SK-N-SH (cell line): ENCODE results near the gene CUL9. TPM values are rescaled to one million over a fixed set of nuclear protein-coding genes. Genes with fewer than 3 reads are reported as not detected.

Experiments
- CTCF ChIA-PET: fragments of 300-600, 350-600 bp; formaldehyde crosslinking; extraction: SDS; loops from one replicate; lab custom pipeline; 2021; lab: Yijun Ruan, JAX
- POLR2A ChIA-PET: fragments of 350-600 bp; sonication (Branson Sonifier 250); formaldehyde crosslinking; extraction: SDS; loops from one replicate; lab custom pipeline; 2020; ENCODE audit warnings: antibody characterized with exemption, inconsistent platforms; lab: Yijun Ruan, JAX
- DNase-seq: peaks from one replicate; pipeline ENCODE4 v3.0.0; 2012
- H2AFZ ChIP-seq: fragments of 200-600 bp; sonication (generic); 2 replicates; pipeline ENCODE4 v1.8.1; 2016; ENCODE audit warnings: antibody characterized with exemption, mild to moderate bottlenecking, low read depth
- H3F3A ChIP-seq: fragments of 200-600 bp; sonication (generic); replicated peaks from 2 replicates; pipeline ENCODE3; 2016; ENCODE audit warnings: antibody characterized with exemption, mild to moderate bottlenecking; ENCODE audit not compliant: insufficient read depth
- H3K27ac ChIP-seq, 2 experiments: fragments of 200-500 bp in 1 of 2; fragments of 200-600 bp in 1 of 2; sonication (Bioruptor generic) in 1 of 2; sonication (generic), shearing (Covaris generic) in 1 of 2; 2 replicates each; pipeline versions ENCODE4 v1.5.1 to v1.6.1; 2014 to 2016; ENCODE audit warnings: low read depth in 2 of 2, inconsistent platforms in 1 of 2, low read length in 1 of 2, mild to moderate bottlenecking in 1 of 2, mixed read lengths in 1 of 2
- H3K27me3 ChIP-seq: fragments of 200-600 bp; sonication (generic), shearing (Covaris generic); 2 replicates; pipeline ENCODE4 v1.6.1; 2016; ENCODE audit warnings: mixed run types; ENCODE audit not compliant: insufficient read depth
- H3K36me3 ChIP-seq, 2 experiments: fragments of 200-500 bp in 1 of 2; fragments of 200-600 bp in 1 of 2; sonication (Bioruptor generic) in 1 of 2; sonication (generic) in 1 of 2; replicated peaks in 1 of 2; 2 replicates each; pipeline versions ENCODE3 to v1.5.1; 2014 to 2016; ENCODE audit warnings: low read length in 1 of 2, mild to moderate bottlenecking in 1 of 2; ENCODE audit not compliant: insufficient read depth in 2 of 2, control insufficient read depth in 1 of 2
- H3K4me1 ChIP-seq, 2 experiments: fragments of 200-500 bp in 1 of 2; fragments of 200-600 bp in 1 of 2; sonication (Bioruptor generic) in 1 of 2; sonication (generic), shearing (Covaris generic) in 1 of 2; 2 replicates each; pipeline versions ENCODE4 v1.5.1 to v1.6.1; 2014 to 2016; ENCODE audit warnings: low read depth in 1 of 2, low read length in 1 of 2, mixed run types in 1 of 2; ENCODE audit not compliant: insufficient read depth in 2 of 2, control insufficient read depth in 1 of 2
- H3K4me2 ChIP-seq: fragments of 200-600 bp; sonication (generic), shearing (Covaris generic); 2 replicates; pipeline ENCODE4 v1.6.1; 2017; ENCODE audit warnings: mixed run types
- H3K4me3 ChIP-seq, 2 experiments: fragments of 200-500 bp in 1 of 2; fragments of 200-600 bp in 1 of 2; sonication (Bioruptor generic) in 1 of 2; sonication (generic), shearing (Covaris generic) in 1 of 2; 2 replicates each; pipeline versions ENCODE4 v1.5.1 to v1.8.1; 2014 to 2016; ENCODE audit warnings: low read depth in 2 of 2, inconsistent platforms in 1 of 2, low read length in 1 of 2, mild to moderate bottlenecking in 1 of 2, mixed read lengths in 1 of 2, moderate library complexity in 1 of 2
- H3K79me2 ChIP-seq: fragments of 200-600 bp; sonication (generic); 2 replicates; pipeline ENCODE4 v1.8.1; 2017; ENCODE audit warnings: mild to moderate bottlenecking; ENCODE audit not compliant: insufficient read depth
- H3K9ac ChIP-seq: fragments of 200-600 bp; sonication (generic); 2 replicates; pipeline ENCODE4 v1.6.1; 2017; ENCODE audit warnings: mixed run types
- H3K9me2 ChIP-seq: fragments of 200-600 bp; sonication (generic); 2 replicates; pipeline ENCODE4 v1.6.1; 2017; ENCODE audit warnings: mixed run types
- H3K9me3 ChIP-seq: fragments of 200-600 bp; sonication (generic); 2 replicates; pipeline ENCODE4 v1.6.1; 2017; ENCODE audit warnings: mixed run types, mild to moderate bottlenecking, moderate library complexity
- H4K20me1 ChIP-seq: fragments of 200-600 bp; sonication (generic); 2 replicates; pipeline ENCODE4 v1.6.1; 2017; ENCODE audit warnings: mild to moderate bottlenecking, mixed run types; ENCODE audit not compliant: insufficient read depth
- CTCF ChIP-seq: fragments of 200-600 bp; sonication (generic); IDR thresholded peaks from 2 replicates; pipeline ENCODE4 v1.6.1; 2017; ENCODE audit warnings: antibody characterized with exemption, mild to moderate bottlenecking, moderate library complexity
- EZH2phosphoT487 ChIP-seq: fragments of 200-600 bp; sonication (generic); IDR thresholded peaks from 2 replicates; pipeline ENCODE4 v1.6.1; 2017; ENCODE audit warnings: low read depth, mixed run types, mild to moderate bottlenecking, antibody characterized with exemption, moderate library complexity, borderline replicate concordance
- FOXJ3 ChIP-seq: sonication (generic); formaldehyde crosslinking; IDR thresholded peaks from 2 replicates; pipeline ENCODE4 v1.5.1; 2020; ENCODE audit warnings: mild to moderate bottlenecking, missing genetic modification reagents
- FOXM1 ChIP-seq: IDR thresholded peaks from 2 replicates; pipeline ENCODE4 v1.4.0; 2012; ENCODE audit warnings: low read depth, mild to moderate bottlenecking
- GABPA ChIP-seq: IDR thresholded peaks from 2 replicates; pipeline ENCODE4 v1.4.0; 2012; ENCODE audit warnings: low read depth, mild to moderate bottlenecking
- MAX ChIP-seq: IDR thresholded peaks from 2 replicates; pipeline ENCODE4 v1.4.0; 2012; ENCODE audit warnings: low read depth
- MEF2A ChIP-seq: IDR thresholded peaks from 2 replicates; pipeline ENCODE4 v1.4.0; 2012; ENCODE audit warnings: low read depth, borderline replicate concordance
- PBX3 ChIP-seq: IDR thresholded peaks from 2 replicates; pipeline ENCODE4; 2012
- POLR2AphosphoS5 ChIP-seq: IDR thresholded peaks from 2 replicates; pipeline ENCODE4 v1.6.1; 2012; ENCODE audit warnings: low read depth, low read length
- RAD21 ChIP-seq: IDR thresholded peaks from 2 replicates; pipeline ENCODE4 v1.6.1; 2012; ENCODE audit warnings: mild to moderate bottlenecking, low read length
- RCOR1 ChIP-seq: fragments of 150-350 bp; IDR thresholded peaks from 2 replicates; pipeline ENCODE4 v1.6.1; 2017; ENCODE audit warnings: antibody characterized with exemption, low read length
- SIN3A ChIP-seq: IDR thresholded peaks from 2 replicates; pipeline ENCODE4 v1.6.1; 2012; ENCODE audit warnings: low read depth, mild to moderate bottlenecking, low read length, moderate library complexity, borderline replicate concordance
- TAF1 ChIP-seq: IDR thresholded peaks from 2 replicates; pipeline ENCODE4 v1.6.1; 2012; ENCODE audit warnings: low read depth, mild to moderate bottlenecking, low read length, moderate library complexity, borderline replicate concordance
- TCF12 ChIP-seq: IDR thresholded peaks from 2 replicates; pipeline ENCODE4 v1.4.0; 2012
- WGBS: methylation state at CpG from one replicate; pipeline ENCODE4 v1.1.6; 2017; ENCODE audit warnings: low lambda C conversion rate; 5-methylcytosine and 5-hydroxymethylcytosine counted together
- polyA plus RNA-seq, 3 experiments: library from polyadenylated mRNA; depleted of rRNA; stranded (reverse); fragments of >200 nt; gene quantifications; 2 replicates each; pipeline ENCODE4 v1.2.3, GENCODE V29; 2012
- TF ChIP-seq, protein P1 (sequence below): fragments of 150-350 bp; IDR thresholded peaks from 2 replicates; pipeline ENCODE4 v1.6.1; 2016; ENCODE audit warnings: mild to moderate bottlenecking, low read depth, low read length
- TF ChIP-seq, protein P2 (sequence below): IDR thresholded peaks from 2 replicates; pipeline ENCODE4 v1.6.1; 2012; ENCODE audit warnings: mild to moderate bottlenecking, low read depth, low read length, moderate library complexity

Gene CUL9
- polyA plus RNA-seq, 1 of the 3 experiments (the other 2 are of a cell fraction), result 37.7 TPM

DNA sequence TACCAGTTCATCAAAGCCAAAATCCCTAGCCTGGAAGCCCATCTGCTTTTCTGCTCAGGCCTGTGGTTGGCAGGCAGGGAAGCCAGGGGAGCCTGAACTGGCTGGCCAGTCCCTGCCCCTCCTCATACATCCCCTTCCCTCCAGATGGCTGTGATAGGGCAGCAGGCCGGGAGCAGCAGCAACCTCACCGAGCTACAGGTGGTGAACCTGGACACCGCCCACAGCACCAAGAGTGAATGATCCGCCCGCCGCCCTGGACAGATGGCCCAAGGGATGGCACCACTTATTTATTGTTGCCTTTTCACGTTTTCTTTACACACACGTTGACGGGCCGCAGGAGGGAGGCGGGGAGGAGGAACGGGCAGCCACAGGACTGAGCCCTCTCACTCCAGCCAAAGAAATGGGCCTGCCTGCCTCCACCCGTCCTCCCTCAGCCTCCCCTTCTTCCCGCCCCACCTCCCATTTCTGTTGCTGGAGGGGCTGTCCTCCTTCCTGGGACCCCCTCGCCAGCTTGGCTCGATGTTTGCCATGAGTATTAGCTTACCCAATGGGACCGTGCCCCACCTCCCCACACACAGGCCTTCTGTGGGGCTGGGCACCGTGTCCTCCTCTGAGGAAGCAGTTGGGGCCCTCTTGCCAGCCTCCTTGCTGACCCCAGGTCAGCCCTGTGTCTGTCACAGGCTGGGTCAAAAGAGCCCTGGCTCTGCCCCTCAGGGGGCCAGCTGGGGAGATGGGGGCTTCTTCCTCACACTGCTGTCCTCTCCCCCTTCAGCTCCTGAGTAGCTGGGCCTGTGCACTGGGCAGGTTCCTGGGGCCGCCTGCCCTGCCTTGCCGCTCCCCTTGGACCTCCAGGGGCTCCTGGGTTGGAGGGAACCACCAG is 2.8 kb upstream of the CUL9 start (continued):
- TF ChIP-seq, protein P1, sequence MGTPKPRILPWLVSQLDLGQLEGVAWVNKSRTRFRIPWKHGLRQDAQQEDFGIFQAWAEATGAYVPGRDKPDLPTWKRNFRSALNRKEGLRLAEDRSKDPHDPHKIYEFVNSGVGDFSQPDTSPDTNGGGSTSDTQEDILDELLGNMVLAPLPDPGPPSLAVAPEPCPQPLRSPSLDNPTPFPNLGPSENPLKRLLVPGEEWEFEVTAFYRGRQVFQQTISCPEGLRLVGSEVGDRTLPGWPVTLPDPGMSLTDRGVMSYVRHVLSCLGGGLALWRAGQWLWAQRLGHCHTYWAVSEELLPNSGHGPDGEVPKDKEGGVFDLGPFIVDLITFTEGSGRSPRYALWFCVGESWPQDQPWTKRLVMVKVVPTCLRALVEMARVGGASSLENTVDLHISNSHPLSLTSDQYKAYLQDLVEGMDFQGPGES, result no peak
- TF ChIP-seq FOXJ3, result no peak

GRCh38 chr6:43180058-43180457 is 1.9 kb upstream of the CUL9 start:
- Histone ChIP-seq H3K9me2 (no peaks in the 10 kb centered on the region), H3F3A (peaks cover 10% of the 10 kb centered on the region), H3K79me2 (peaks cover 45% of the 10 kb centered on the region; the same call in 1 of the 2 replicates), H3K27me3 (no peaks in the 10 kb centered on the region), H3K9me3 (no peaks in the 10 kb centered on the region), H4K20me1 (peaks cover 5% of the 10 kb centered on the region; the same call in 1 of the 2 replicates), H3K27ac (no peak overlapping the region), H3K4me1 (peaks cover 10 to 21% of the 10 kb centered on the region in 2 experiments), H3K9ac (no peak overlapping the region), H3K4me2 (no peak overlapping the region), H3K4me3 (no peak overlapping the region), H2AFZ (no peak overlapping the region), H3K36me3 (peaks cover 20 to 59% of the 10 kb centered on the region in 2 experiments)
- WGBS, result 78% methylated on average over 7 of the region's 7 CpGs
- CTCF ChIA-PET, result interaction anchor here (1.2 to 1.6 kb wide), 4 partner anchors 7 to 49 kb away, joined by 3 to 7 read pairs (median 4); no protein-coding TSS in a partner anchor
- POLR2A ChIA-PET, result no interaction called here
- DNase-seq, result no peak
- TF ChIP-seq, protein P1, result no peak
- TF ChIP-seq FOXM1 (no peak), CTCF (no peak), POLR2AphosphoS5 (no peak), MAX (no peak), EZH2phosphoT487 (no peak), TCF12 (no peak), SIN3A (no peak), RAD21 (no peak), PBX3 (no peak), MEF2A (no peak), TAF1 (no peak), GABPA (no peak), FOXJ3 (no peak), RCOR1 (no peak)
- TF ChIP-seq, protein P2, sequence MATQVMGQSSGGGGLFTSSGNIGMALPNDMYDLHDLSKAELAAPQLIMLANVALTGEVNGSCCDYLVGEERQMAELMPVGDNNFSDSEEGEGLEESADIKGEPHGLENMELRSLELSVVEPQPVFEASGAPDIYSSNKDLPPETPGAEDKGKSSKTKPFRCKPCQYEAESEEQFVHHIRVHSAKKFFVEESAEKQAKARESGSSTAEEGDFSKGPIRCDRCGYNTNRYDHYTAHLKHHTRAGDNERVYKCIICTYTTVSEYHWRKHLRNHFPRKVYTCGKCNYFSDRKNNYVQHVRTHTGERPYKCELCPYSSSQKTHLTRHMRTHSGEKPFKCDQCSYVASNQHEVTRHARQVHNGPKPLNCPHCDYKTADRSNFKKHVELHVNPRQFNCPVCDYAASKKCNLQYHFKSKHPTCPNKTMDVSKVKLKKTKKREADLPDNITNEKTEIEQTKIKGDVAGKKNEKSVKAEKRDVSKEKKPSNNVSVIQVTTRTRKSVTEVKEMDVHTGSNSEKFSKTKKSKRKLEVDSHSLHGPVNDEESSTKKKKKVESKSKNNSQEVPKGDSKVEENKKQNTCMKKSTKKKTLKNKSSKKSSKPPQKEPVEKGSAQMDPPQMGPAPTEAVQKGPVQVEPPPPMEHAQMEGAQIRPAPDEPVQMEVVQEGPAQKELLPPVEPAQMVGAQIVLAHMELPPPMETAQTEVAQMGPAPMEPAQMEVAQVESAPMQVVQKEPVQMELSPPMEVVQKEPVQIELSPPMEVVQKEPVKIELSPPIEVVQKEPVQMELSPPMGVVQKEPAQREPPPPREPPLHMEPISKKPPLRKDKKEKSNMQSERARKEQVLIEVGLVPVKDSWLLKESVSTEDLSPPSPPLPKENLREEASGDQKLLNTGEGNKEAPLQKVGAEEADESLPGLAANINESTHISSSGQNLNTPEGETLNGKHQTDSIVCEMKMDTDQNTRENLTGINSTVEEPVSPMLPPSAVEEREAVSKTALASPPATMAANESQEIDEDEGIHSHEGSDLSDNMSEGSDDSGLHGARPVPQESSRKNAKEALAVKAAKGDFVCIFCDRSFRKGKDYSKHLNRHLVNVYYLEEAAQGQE, result no peak
- TF ChIP-seq, all 33 proteins: peak for 0
